K562 (cell line): ENCODE results near the gene GABRR1. TPM values are rescaled to one million over a fixed set of nuclear protein-coding genes. Genes with fewer than 3 reads are reported as not detected.

Experiments
- ATAC-seq: fragments of 200-7000 bp; cut with Tn5 transposase; 3 replicates; pipeline ENCODE4 v1.9.1; 2020; ENCODE audit warnings: moderate library complexity
- BruUV-seq: library from RNA; stranded (reverse); fragments of 400-500 nt; replicated peaks from 2 replicates; lab custom pipeline; 2021; lab: Mats Ljungman, UMichigan
- CTCF ChIA-PET: fragments of 300-600 bp; formaldehyde crosslinking; extraction: SDS; loops from one replicate; lab custom pipeline; 2021; ENCODE audit warnings: low intra/inter-chr PET ratio; lab: Yijun Ruan, JAX
- POLR2A ChIA-PET: fragments of 300-600, 350-650 bp; sonication (Branson Sonifier 250); formaldehyde crosslinking; extraction: SDS; loops from one replicate; lab custom pipeline; 2021; ENCODE audit warnings: antibody characterized with exemption, inconsistent platforms; lab: Yijun Ruan, JAX
- DNase-seq, 4 experiments: peaks; one replicate each; pipeline versions ENCODE4 v3.0.0 to v3.0.0-alpha.2; 2011 to 2018; ENCODE audit warnings: low spot score in 3 of 4, mixed read lengths in 3 of 4; ENCODE audit errors: extremely low read depth in 1 of 4
- FAIRE-seq: peaks from 2 replicates; lab custom pipeline; 2011; peaks lifted over from hg19 to GRCh38; lab: Jason Lieb, UNC
- H2AFZ ChIP-seq: 2 replicates; pipeline ENCODE4 v1.6.0; 2011; ENCODE audit warnings: low read depth, low read length, control low read depth, inconsistent platforms
- H3K27ac ChIP-seq: fragments of 200-600 bp; 3 replicates; pipeline ENCODE4 v1.8.0; 2011; ENCODE audit warnings: low read depth, mild to moderate bottlenecking, control low read depth, inconsistent platforms, low read length, moderate library complexity, mixed read lengths; ENCODE audit errors: extremely low read depth
- H3K27me3 ChIP-seq, 2 experiments: fragments of 300-600 bp in 1 of 2; 2 replicates in 1 of 2; 3 replicates in 1 of 2; pipeline versions ENCODE4 v1.6.0 to v1.8.0; 2011; ENCODE audit warnings: inconsistent platforms in 2 of 2, low read length in 2 of 2, mild to moderate bottlenecking in 1 of 2, mixed read lengths in 1 of 2, moderate library complexity in 1 of 2; ENCODE audit not compliant: control insufficient read depth in 2 of 2, insufficient read depth in 2 of 2
- H3K36me3 ChIP-seq: fragments of 300-600 bp; 3 replicates; pipeline ENCODE4 v1.8.0; 2011; ENCODE audit warnings: mild to moderate bottlenecking, low read length, inconsistent platforms; ENCODE audit not compliant: control insufficient read depth, insufficient read depth
- H3K4me1 ChIP-seq, 2 experiments: fragments of 200-600 bp in 1 of 2; replicated peaks in 1 of 2; 2 replicates in 1 of 2; 3 replicates in 1 of 2; pipeline versions ENCODE4 v1.5.1 to v1.8.0; 2011; ENCODE audit warnings: inconsistent platforms in 2 of 2, low read length in 2 of 2, mild to moderate bottlenecking in 1 of 2, mixed read lengths in 1 of 2, moderate library complexity in 1 of 2; ENCODE audit not compliant: control insufficient read depth in 2 of 2, insufficient read depth in 2 of 2
- H3K4me2 ChIP-seq: 2 replicates; pipeline ENCODE4 v1.6.1; 2011; ENCODE audit warnings: low read length, control low read depth, inconsistent platforms, mixed read lengths; ENCODE audit not compliant: insufficient read depth
- H3K4me3 ChIP-seq: fragments of 200-600 bp; sonication (generic), shearing (Covaris generic); 2 replicates; pipeline ENCODE4 v1.5.1; 2016; ENCODE audit warnings: control low read depth, inconsistent platforms
- H3K79me2 ChIP-seq: fragments of 200-600 bp; 3 replicates; pipeline ENCODE4 v1.8.0; 2011; ENCODE audit warnings: low read length, inconsistent platforms; ENCODE audit not compliant: control insufficient read depth, insufficient read depth
- H3K9ac ChIP-seq, 2 experiments: 2 replicates each; pipeline versions ENCODE4 v1.6.0 to v1.6.1; 2011; ENCODE audit warnings: low read depth in 2 of 2, low read length in 2 of 2, control low read depth in 1 of 2, inconsistent platforms in 1 of 2, mild to moderate bottlenecking in 1 of 2, mixed read lengths in 1 of 2; ENCODE audit not compliant: insufficient read depth in 1 of 2
- H3K9me1 ChIP-seq: one replicate; pipeline ENCODE4 v1.6.0; 2011; ENCODE audit warnings: inconsistent platforms, mild to moderate bottlenecking, low read length, moderate library complexity; ENCODE audit not compliant: control insufficient read depth, insufficient read depth
- H3K9me3 ChIP-seq: replicated peaks from 2 replicates; pipeline ENCODE4 v1.5.1; 2011; ENCODE audit warnings: low read depth, low read length, inconsistent platforms; ENCODE audit not compliant: control insufficient read depth, insufficient read depth
- H4K20me1 ChIP-seq: replicated peaks from 2 replicates; pipeline ENCODE4 v1.6.1; 2011; ENCODE audit warnings: low read length, inconsistent platforms, mixed read lengths; ENCODE audit not compliant: control insufficient read depth, insufficient read depth
- EWSR1 ChIP-seq: fragments of 450-650 bp; IDR thresholded peaks from 2 replicates; pipeline ENCODE4 v1.6.1; 2018; ENCODE audit warnings: borderline replicate concordance, mild to moderate bottlenecking, low read depth, moderate library complexity; ENCODE audit not compliant: partially characterized antibody
- HLTF ChIP-seq: fragments of 450-650 bp; IDR thresholded peaks from 2 replicates; pipeline ENCODE4 v1.6.1; 2016
- L3MBTL2 ChIP-seq: fragments of 450-650 bp; IDR thresholded peaks from 2 replicates; pipeline ENCODE4 v1.6.1; 2016; ENCODE audit warnings: mild to moderate bottlenecking, moderate library complexity
- POLR2H ChIP-seq: IDR thresholded peaks from 2 replicates; pipeline ENCODE4 v1.6.1; 2016; ENCODE audit warnings: missing genetic modification characterization, low read depth, mild to moderate bottlenecking, control low read depth, missing compliant biosample characterization, moderate library complexity
- PTRF ChIP-seq: fragments of 450-650 bp; IDR thresholded peaks from 2 replicates; pipeline ENCODE4 v1.6.1; 2016; ENCODE audit warnings: mild to moderate bottlenecking, missing genetic modification characterization, missing compliant biosample characterization
- ZBTB7A ChIP-seq: IDR thresholded peaks from 2 replicates; pipeline ENCODE4 v1.6.1; 2011; ENCODE audit warnings: low read depth, mild to moderate bottlenecking, low read length, moderate library complexity, borderline replicate concordance; ENCODE audit not compliant: control insufficient read depth
- ZFX ChIP-seq: sonication (generic); formaldehyde crosslinking; IDR thresholded peaks from 2 replicates; pipeline ENCODE4 v1.8.0; 2022; ENCODE audit warnings: mild to moderate bottlenecking, missing genetic modification reagents, moderate library complexity
- ZNF134 ChIP-seq: fragments of 250-450 bp; sonication (Bioruptor Pico); conservative IDR thresholded peaks from 2 replicates; pipeline ENCODE4 v1.4.0; 2020
- ZNF41 ChIP-seq: fragments of 250-450 bp; sonication (Bioruptor Pico); conservative IDR thresholded peaks from 2 replicates; pipeline ENCODE4 v1.4.0; 2020; ENCODE audit warnings: mild to moderate bottlenecking
- ZNF707 ChIP-seq: fragments of 250-450 bp; sonication (Bioruptor Pico); conservative IDR thresholded peaks from 2 replicates; pipeline ENCODE4 v1.8.0; 2022; ENCODE audit warnings: inconsistent platforms, mild to moderate bottlenecking, moderate library complexity
- ZSCAN29 ChIP-seq: fragments of 450-650 bp; IDR thresholded peaks from 2 replicates; pipeline ENCODE4 v1.6.1; 2017
- WGBS: fragments of 100-300 bp; shearing (Covaris generic); methylation state at CpG from one replicate; pipeline ENCODE4 v1.1.6; 2016; ENCODE audit warnings: low coverage, mixed read lengths; ENCODE audit not compliant: insufficient coverage; ENCODE audit errors: missing lambda C conversion rate; 5-methylcytosine and 5-hydroxymethylcytosine counted together
- in situ Hi-C: fragments of 300-500 bp; cut with MboI; formaldehyde crosslinking; loops from 4 replicates; pipeline ENCODE4 v1.15.0; 2018; ENCODE audit warnings: inconsistent platforms, mixed read lengths
- intact Hi-C: fragments of 100-400 bp; cut with micrococcal nuclease; formaldehyde crosslinking; loops from 2 replicates; pipeline ENCODE4 v1.14.2; 2022
- polyA plus RNA-seq, 8 experiments: library from polyadenylated mRNA; depleted of rRNA in 4 of 8; stranded (reverse) in 5 of 8; unstranded in 3 of 8; fragments of >200 nt; fragmentation: Nextera tagmentation in 2 of 8; fragmentation: Illumina TruSeq in 1 of 8; extraction: Ambion mirVana in 2 of 8; extraction: Trizol in 1 of 8; gene quantifications; 2 replicates each; pipeline versions ENCODE4 v1.2.1 to v1.2.3, GENCODE V29; 2011 to 2014; ENCODE audit warnings: inconsistent platforms in 1 of 8, missing spikeins in 1 of 8
- total RNA-seq, 7 experiments: library from RNA; depleted of rRNA in 6 of 7; stranded (reverse); fragments of >200 nt in 6 of 7; fragmentation: Illumina TruSeq in 2 of 7; extraction: Trizol in 2 of 7; gene quantifications; 2 replicates each; pipeline versions ENCODE4 v1.2.1 to v1.2.3, GENCODE V29; 2011 to 2021; ENCODE audit warnings: low replicate concordance in 1 of 7
- TF ChIP-seq, protein P1 (sequence below): sonication (generic); formaldehyde crosslinking; IDR thresholded peaks from 2 replicates; pipeline ENCODE4 v1.8.0; 2022; ENCODE audit warnings: missing genetic modification reagents, mild to moderate bottlenecking, borderline replicate concordance
- TF ChIP-seq, protein P2 (sequence below): fragments of 450-650 bp; IDR thresholded peaks from 2 replicates; pipeline ENCODE4 v1.6.1; 2018; ENCODE audit not compliant: partially characterized antibody
- TF ChIP-seq, protein P3 (sequence below): fragments of 450-650 bp; formaldehyde crosslinking; IDR thresholded peaks from 2 replicates; pipeline ENCODE4 v1.4.0; 2020; ENCODE audit warnings: mild to moderate bottlenecking, moderate library complexity

GABRR1 gene
- total and polyA plus RNA-seq, 9 of the 15 experiments (the other 6 are each of a cell fraction or from before 2014, with no cell fraction given): not detected

DNA sequence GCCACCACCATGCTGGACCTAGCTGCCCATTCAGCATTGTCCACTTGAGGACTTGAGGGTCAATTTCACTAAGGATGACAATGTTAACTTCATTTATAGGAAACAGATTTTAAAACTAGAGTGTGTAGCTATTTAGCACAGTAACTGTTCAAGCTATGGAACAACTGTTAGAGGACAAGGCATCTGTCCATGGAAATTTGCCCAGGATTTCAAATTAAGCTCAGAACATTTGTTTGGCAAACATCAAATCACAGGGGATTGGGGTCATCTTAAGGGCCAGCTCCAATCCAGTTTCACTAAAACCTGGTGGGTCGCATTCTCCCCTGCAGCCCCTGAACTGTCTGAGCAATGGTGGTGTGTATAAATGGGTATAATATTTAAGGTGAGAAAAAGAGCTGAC, 36.2 kb downstream of the GABRR1 start:
- no TSS peak for BruUV-seq
- no peak for TF ChIP-seq ZNF41 (CRISPR knock-in tag)
- no peak for TF ChIP-seq L3MBTL2
- TF ChIP-seq, protein P1, sequence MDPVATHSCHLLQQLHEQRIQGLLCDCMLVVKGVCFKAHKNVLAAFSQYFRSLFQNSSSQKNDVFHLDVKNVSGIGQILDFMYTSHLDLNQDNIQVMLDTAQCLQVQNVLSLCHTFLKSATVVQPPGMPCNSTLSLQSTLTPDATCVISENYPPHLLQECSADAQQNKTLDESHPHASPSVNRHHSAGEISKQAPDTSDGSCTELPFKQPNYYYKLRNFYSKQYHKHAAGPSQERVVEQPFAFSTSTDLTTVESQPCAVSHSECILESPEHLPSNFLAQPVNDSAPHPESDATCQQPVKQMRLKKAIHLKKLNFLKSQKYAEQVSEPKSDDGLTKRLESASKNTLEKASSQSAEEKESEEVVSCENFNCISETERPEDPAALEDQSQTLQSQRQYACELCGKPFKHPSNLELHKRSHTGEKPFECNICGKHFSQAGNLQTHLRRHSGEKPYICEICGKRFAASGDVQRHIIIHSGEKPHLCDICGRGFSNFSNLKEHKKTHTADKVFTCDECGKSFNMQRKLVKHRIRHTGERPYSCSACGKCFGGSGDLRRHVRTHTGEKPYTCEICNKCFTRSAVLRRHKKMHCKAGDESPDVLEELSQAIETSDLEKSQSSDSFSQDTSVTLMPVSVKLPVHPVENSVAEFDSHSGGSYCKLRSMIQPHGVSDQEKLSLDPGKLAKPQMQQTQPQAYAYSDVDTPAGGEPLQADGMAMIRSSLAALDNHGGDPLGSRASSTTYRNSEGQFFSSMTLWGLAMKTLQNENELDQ (CRISPR knock-in tag): no peak
- TF ChIP-seq HLTF: no peak
- no peak for TF ChIP-seq PTRF
- TF ChIP-seq POLR2H (tag): no peak
- TF ChIP-seq ZNF707: no peak
- TF ChIP-seq EWSR1: no peak
- no peak for TF ChIP-seq ZSCAN29
- no peak for TF ChIP-seq ZBTB7A
- TF ChIP-seq, protein P2, sequence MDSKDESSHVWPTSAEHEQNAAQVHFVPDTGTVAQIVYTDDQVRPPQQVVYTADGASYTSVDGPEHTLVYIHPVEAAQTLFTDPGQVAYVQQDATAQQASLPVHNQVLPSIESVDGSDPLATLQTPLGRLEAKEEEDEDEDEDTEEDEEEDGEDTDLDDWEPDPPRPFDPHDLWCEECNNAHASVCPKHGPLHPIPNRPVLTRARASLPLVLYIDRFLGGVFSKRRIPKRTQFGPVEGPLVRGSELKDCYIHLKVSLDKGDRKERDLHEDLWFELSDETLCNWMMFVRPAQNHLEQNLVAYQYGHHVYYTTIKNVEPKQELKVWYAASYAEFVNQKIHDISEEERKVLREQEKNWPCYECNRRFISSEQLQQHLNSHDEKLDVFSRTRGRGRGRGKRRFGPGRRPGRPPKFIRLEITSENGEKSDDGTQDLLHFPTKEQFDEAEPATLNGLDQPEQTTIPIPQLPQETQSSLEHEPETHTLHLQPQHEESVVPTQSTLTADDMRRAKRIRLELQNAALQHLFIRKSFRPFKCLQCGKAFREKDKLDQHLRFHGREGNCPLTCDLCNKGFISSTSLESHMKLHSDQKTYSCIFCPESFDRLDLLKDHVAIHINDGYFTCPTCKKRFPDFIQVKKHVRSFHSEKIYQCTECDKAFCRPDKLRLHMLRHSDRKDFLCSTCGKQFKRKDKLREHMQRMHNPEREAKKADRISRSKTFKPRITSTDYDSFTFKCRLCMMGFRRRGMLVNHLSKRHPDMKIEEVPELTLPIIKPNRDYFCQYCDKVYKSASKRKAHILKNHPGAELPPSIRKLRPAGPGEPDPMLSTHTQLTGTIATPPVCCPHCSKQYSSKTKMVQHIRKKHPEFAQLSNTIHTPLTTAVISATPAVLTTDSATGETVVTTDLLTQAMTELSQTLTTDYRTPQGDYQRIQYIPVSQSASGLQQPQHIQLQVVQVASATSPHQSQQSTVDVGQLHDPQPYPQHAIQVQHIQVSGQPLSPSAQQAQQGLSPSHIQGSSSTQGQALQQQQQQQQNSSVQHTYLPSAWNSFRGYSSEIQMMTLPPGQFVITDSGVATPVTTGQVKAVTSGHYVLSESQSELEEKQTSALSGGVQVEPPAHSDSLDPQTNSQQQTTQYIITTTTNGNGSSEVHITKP: no peak
- no peak for TF ChIP-seq ZNF134 (CRISPR knock-in tag)
- TF ChIP-seq, protein P3, sequence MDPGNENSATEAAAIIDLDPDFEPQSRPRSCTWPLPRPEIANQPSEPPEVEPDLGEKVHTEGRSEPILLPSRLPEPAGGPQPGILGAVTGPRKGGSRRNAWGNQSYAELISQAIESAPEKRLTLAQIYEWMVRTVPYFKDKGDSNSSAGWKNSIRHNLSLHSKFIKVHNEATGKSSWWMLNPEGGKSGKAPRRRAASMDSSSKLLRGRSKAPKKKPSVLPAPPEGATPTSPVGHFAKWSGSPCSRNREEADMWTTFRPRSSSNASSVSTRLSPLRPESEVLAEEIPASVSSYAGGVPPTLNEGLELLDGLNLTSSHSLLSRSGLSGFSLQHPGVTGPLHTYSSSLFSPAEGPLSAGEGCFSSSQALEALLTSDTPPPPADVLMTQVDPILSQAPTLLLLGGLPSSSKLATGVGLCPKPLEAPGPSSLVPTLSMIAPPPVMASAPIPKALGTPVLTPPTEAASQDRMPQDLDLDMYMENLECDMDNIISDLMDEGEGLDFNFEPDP: no peak
- TF ChIP-seq ZFX: no peak

More for the DNA sequence above, 36.2 kb downstream of the GABRR1 start:
- in situ Hi-C loops (no loop called here), intact Hi-C loops (no loop called here)
- ChIA-PET POLR2A (interaction anchor here (1.3 kb wide), 1 partner anchor 10 kb away, joined by 3 read pairs; no protein-coding TSS in a partner anchor), CTCF (no interaction called here)
- Histone ChIP-seq H3K9ac (no peak overlapping the region), H3K4me3 (no peak overlapping the region), H3K79me2 (no peaks in the 10 kb centered on the region), H2AFZ (no peak overlapping the region), H3K4me2 (no peak overlapping the region), H3K4me1 (no peaks in the 10 kb centered on the region), H4K20me1 (no peaks in the 10 kb centered on the region), H3K9me3 (no peaks in the 10 kb centered on the region), H3K27ac (no peak overlapping the region), H3K9me1 (no peaks in the 10 kb centered on the region), H3K27me3 (peaks cover 22 to 35% of the 10 kb centered on the region in 2 experiments), H3K36me3 (no peaks in the 10 kb centered on the region)
- 0% methylated on average over 1 of the region's 1 CpG for WGBS
- no peak for DNase-seq
- FAIRE-seq: no peak
- ATAC-seq: no peak
